WERI-Rb-1 (cell line): Measurements from ENCODE around the gene GNA14.

Source experiments
- DNase-seq: peaks from one replicate; pipeline ENCODE4 v3.0.0-alpha.2; 2020
- H3K27ac ChIP-seq: fragments of 250-450 bp; sonication (Bioruptor Pico); 2 replicates; pipeline ENCODE4 v1.5.1; 2020; ENCODE audit warnings: mild to moderate bottlenecking, moderate library complexity
- H3K27me3 ChIP-seq: fragments of 250-450 bp; sonication (Bioruptor Pico); 2 replicates; pipeline ENCODE4 v1.5.1; 2021; ENCODE audit warnings: mild to moderate bottlenecking, low read depth, moderate library complexity; ENCODE audit not compliant: insufficient read depth, severe bottlenecking
- H3K36me3 ChIP-seq: fragments of 250-450 bp; sonication (Bioruptor Pico); 2 replicates; pipeline ENCODE4 v1.5.1; 2020; ENCODE audit warnings: mild to moderate bottlenecking, moderate library complexity
- H3K4me3 ChIP-seq: 2 replicates; pipeline ENCODE4 v1.5.1; 2011; ENCODE audit warnings: low read depth, mild to moderate bottlenecking, control low read depth, low read length
- H3K9me3 ChIP-seq: fragments of 250-450 bp; sonication (Bioruptor Pico); 2 replicates; pipeline ENCODE4 v1.5.1; 2021; ENCODE audit warnings: mild to moderate bottlenecking, moderate library complexity; ENCODE audit not compliant: severe bottlenecking
- TF ChIP-seq, protein P1 (sequence below): IDR thresholded peaks from 2 replicates; pipeline ENCODE4 v1.5.1; 2011; ENCODE audit warnings: low read depth, mild to moderate bottlenecking, control low read depth, inconsistent platforms, low read length

Gene GNA14

DNA sequence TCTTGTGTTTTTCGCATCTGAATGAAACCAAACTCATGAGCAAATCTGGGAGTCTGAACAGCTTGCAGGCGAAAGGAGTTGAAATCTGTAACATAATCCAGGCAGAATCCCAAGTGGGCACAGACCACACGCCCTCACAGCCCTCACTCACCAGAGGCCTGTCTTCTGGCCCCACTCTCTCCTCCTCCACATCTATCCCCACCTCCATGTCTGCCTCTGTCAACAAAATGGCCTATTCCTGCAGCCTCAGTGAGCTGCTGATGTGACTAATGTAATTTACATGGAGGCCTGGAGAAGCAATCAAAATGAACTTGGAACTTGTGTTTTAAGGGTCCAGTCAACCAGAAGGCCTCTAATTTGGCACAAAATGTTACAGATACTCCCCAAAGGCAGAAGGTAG lies 136.6 kb downstream of the GNA14 start:
- H3K27ac ChIP-seq = no peak overlapping the region
- no peak overlapping the region for H3K4me3 ChIP-seq
- H3K36me3 ChIP-seq = no peaks in the 10 kb centered on the region
- no peak for DNase-seq
- TF ChIP-seq, protein P1, sequence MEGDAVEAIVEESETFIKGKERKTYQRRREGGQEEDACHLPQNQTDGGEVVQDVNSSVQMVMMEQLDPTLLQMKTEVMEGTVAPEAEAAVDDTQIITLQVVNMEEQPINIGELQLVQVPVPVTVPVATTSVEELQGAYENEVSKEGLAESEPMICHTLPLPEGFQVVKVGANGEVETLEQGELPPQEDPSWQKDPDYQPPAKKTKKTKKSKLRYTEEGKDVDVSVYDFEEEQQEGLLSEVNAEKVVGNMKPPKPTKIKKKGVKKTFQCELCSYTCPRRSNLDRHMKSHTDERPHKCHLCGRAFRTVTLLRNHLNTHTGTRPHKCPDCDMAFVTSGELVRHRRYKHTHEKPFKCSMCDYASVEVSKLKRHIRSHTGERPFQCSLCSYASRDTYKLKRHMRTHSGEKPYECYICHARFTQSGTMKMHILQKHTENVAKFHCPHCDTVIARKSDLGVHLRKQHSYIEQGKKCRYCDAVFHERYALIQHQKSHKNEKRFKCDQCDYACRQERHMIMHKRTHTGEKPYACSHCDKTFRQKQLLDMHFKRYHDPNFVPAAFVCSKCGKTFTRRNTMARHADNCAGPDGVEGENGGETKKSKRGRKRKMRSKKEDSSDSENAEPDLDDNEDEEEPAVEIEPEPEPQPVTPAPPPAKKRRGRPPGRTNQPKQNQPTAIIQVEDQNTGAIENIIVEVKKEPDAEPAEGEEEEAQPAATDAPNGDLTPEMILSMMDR = no peak
- H3K9me3 ChIP-seq = peaks cover 2% of the 10 kb centered on the region
- no peaks in the 10 kb centered on the region for H3K27me3 ChIP-seq

DNA sequence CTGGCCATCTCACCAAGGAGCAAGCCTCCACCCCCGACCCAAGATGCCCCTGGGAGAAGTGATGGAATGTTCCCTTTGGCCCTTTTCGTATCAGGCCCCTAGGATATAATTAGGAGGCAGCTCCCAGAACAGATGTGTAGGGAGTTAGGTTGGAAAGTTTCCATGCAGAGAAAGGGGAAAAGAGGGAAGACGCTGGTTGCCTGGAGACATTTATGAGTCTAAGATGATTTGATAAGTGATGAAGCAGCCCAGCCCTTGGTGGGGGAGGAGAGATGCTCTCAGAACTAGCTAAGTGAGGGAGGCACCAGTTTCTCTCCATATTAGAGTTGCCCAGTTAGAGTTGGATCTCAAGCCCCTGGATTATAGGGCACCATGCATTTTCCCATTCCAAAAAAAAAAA lies 137.5 kb downstream of the GNA14 start:
- no peak overlapping the region for H3K4me3 ChIP-seq
- no peaks in the 10 kb centered on the region for H3K9me3 ChIP-seq
- no peaks in the 10 kb centered on the region for H3K36me3 ChIP-seq
- TF ChIP-seq, protein P1 = no peak
- no peak overlapping the region for H3K27ac ChIP-seq
- no peaks in the 10 kb centered on the region for H3K27me3 ChIP-seq
- DNase-seq = no peak

DNA sequence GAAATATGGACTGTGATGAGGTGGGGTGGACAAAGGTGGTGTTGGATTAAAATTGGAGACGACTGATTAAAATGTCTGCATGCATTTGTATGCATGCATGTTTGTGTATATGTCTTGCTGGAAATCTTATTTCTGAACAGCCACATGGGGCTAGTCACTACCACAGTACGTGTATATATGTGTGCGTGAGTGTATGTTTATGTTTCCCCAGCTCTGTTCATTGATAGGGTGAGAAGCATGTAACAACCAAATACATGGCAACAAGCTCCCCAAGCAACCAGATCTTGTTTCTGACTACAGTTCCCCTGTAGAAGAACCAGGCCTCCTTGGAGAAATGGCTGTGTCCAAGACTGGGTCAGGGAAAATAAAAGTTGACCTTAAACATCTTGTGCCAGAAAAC lies 139.7 kb downstream of the GNA14 start:
- Histone ChIP-seq H3K4me3 (no peak overlapping the region), H3K9me3 (no peaks in the 10 kb centered on the region), H3K36me3 (no peaks in the 10 kb centered on the region), H3K27me3 (no peaks in the 10 kb centered on the region), H3K27ac (no peak overlapping the region)
- TF ChIP-seq, protein P1 = no peak
- DNase-seq = no peak

GRCh38 chr9:77507212-77507961 lies 140.7 kb downstream of the GNA14 start:
- no peaks in the 10 kb centered on the region for H3K36me3 ChIP-seq
- H3K27me3 ChIP-seq = no peaks in the 10 kb centered on the region
- H3K9me3 ChIP-seq = no peaks in the 10 kb centered on the region
- TF ChIP-seq, protein P1 = no peak
- no peak overlapping the region for H3K27ac ChIP-seq
- no peak for DNase-seq
- no peak overlapping the region for H3K4me3 ChIP-seq

GRCh38 chr9:77505232-77505631 lies 142.9 kb downstream of the GNA14 start:
- H3K27me3 ChIP-seq = no peaks in the 10 kb centered on the region
- DNase-seq = no peak
- TF ChIP-seq, protein P1 = no peak
- no peaks in the 10 kb centered on the region for H3K36me3 ChIP-seq
- H3K4me3 ChIP-seq = no peak overlapping the region
- no peak overlapping the region for H3K27ac ChIP-seq
- no peaks in the 10 kb centered on the region for H3K9me3 ChIP-seq

DNA sequence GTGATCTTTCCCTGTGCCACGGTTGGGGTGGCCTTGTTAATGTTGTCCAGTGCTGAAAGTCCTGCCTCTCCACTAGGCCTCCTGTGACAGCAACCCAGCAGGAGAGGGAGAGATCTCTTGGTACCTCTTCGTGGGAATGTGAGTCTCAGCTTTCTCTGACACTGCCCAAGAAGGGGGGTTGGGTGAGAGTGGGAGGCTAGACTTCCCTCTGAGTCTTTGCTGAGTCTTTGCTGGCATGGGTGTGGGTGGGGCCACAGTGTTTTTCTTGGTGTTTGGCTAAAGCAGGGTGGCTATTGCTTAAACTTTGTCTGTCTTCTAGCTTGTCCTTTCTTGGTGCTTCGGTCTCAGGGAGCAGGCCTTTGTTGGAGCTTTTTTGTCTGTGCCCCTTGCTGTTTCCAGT lies 145.6 kb downstream of the GNA14 start:
- Histone ChIP-seq H3K27me3 (no peaks in the 10 kb centered on the region), H3K36me3 (no peaks in the 10 kb centered on the region), H3K4me3 (no peak overlapping the region), H3K27ac (no peak overlapping the region), H3K9me3 (no peaks in the 10 kb centered on the region)
- DNase-seq = no peak
- TF ChIP-seq, protein P1 = no peak
